Renal cortex interstitium (tissue), 11 donors: ENCODE measurements around the gene PEX13. TPM values are rescaled to one million over a fixed set of nuclear protein-coding genes. Genes with fewer than 3 reads are reported as not detected.
"Not testable (repeated sequence)": the region's sequence is repeated elsewhere in the genome, so short reads cannot be mapped to it uniquely, and the experiment has no call there.

Experiments used
- DNase-seq, 11 donors: peaks; one replicate each; pipeline ENCODE4 v3.0.0-alpha.2; 2013; ENCODE audit warnings: low read depth in 9 of 11, low spot score in 4 of 11; ENCODE audit errors: extremely low read depth in 1 of 11
- polyA plus RNA-seq, 3 donors: library from polyadenylated mRNA; unstranded; fragments of 120-200 nt; gene quantifications; one replicate each; pipeline ENCODE4 v1.2.1, GENCODE V29; 2013; ENCODE audit not compliant: insufficient read length in 3 of 3

Gene PEX13
- polyA plus RNA-seq, 3 donors: 26.1 to 30.9 (median 30.3) TPM

- no peak for DNase-seq
These were observed 25.9 kb upstream of the PEX13 start for GRCh38 chr2:60991644-60992043.

- DNase-seq: no peak
These were observed 24.5 kb upstream of the PEX13 start for GRCh38 chr2:60992985-60993392.

- DNase-seq: no peak
These were observed 23.4 kb upstream of the PEX13 start for GRCh38 chr2:60994131-60994530.

GRCh38 chr2:60998628-60999545 lies 18.6 kb upstream of the PEX13 start:
- DNase-seq: peak in 4 of 11 donors; percentile 20 to 38 (median 22)

GRCh38 chr2:61005736-61006135 lies 11.8 kb upstream of the PEX13 start:
- no peak for DNase-seq

GRCh38 chr2:61006486-61007105 lies 10.9 kb upstream of the PEX13 start:
- DNase-seq: no peak

GRCh38 chr2:61009355-61009754 lies 8.2 kb upstream of the PEX13 start:
- no peak for DNase-seq

GRCh38 chr2:61011678-61012077 lies 5.8 kb upstream of the PEX13 start:
- no peak for DNase-seq

GRCh38 chr2:61012303-61012702 lies 5.2 kb upstream of the PEX13 start:
- not testable (repeated sequence) for DNase-seq

- DNase-seq: no peak
These were observed 4.1 kb upstream of the PEX13 start for GRCh38 chr2:61013382-61013781.

- no peak for DNase-seq
These were observed 2.8 kb upstream of the PEX13 start for GRCh38 chr2:61014763-61015162.

GRCh38 chr2:61015976-61016375 lies 1.5 kb upstream of the PEX13 start:
- DNase-seq: no peak

GRCh38 chr2:61016392-61017002 lies 1.0 kb upstream of the PEX13 start:
- peak in 3 of 11 donors; percentile 1 to 9 (median 4) for DNase-seq

- peak; percentile 54 to 89 (median 76) for DNase-seq
These were observed 441 bp upstream of the PEX13 start for GRCh38 chr2:61017003-61017555.

GRCh38 chr2:61018318-61018755 lies 817 bp downstream of the PEX13 start:
- DNase-seq: peak in 3 of 11 donors; percentile 38 to 50 (median 38)

- no peak for DNase-seq
These were observed 1.3 kb downstream of the PEX13 start for GRCh38 chr2:61018798-61019197.

- DNase-seq: no peak
These were observed 3.7 kb downstream of the PEX13 start for GRCh38 chr2:61021228-61021660.

GRCh38 chr2:61023670-61024069 lies 6.2 kb downstream of the PEX13 start:
- no peak for DNase-seq

GRCh38 chr2:61029533-61029932 lies 12.0 kb downstream of the PEX13 start:
- no peak for DNase-seq
